H9 (cell line): ENCODE measurements around the gene SNTG2. TPM values are rescaled to one million over a fixed set of nuclear protein-coding genes. Genes with fewer than 3 reads are reported as not detected.

Source experiments
- DNase-seq: peaks from one replicate; pipeline ENCODE4 v3.0.0-alpha.2; 2017
- H2AFZ ChIP-seq: one replicate; pipeline ENCODE4 v1.6.1; 2013; ENCODE audit warnings: mild to moderate bottlenecking, low read length, control low read depth, moderate library complexity
- H2AK5ac ChIP-seq: 2 replicates; pipeline ENCODE4 v1.6.1; 2013; ENCODE audit warnings: low read length, control low read depth, mixed read lengths; ENCODE audit not compliant: insufficient read length
- H2BK120ac ChIP-seq: one replicate; pipeline ENCODE4 v1.6.1; 2013; ENCODE audit warnings: low read depth, mild to moderate bottlenecking, low read length, control low read depth, inconsistent platforms; ENCODE audit not compliant: poor library complexity, severe bottlenecking
- H2BK12ac ChIP-seq: 2 replicates; pipeline ENCODE4 v1.6.1; 2013; ENCODE audit warnings: low read length, control low read depth, mixed read lengths, low read depth; ENCODE audit not compliant: insufficient read length
- H2BK15ac ChIP-seq: 2 replicates; pipeline ENCODE4 v1.6.1; 2013; ENCODE audit warnings: low read depth, low read length, control low read depth
- H2BK20ac ChIP-seq: one replicate; pipeline ENCODE4 v1.6.1; 2013; ENCODE audit warnings: low read depth, mild to moderate bottlenecking, low read length, control low read depth, inconsistent platforms; ENCODE audit not compliant: poor library complexity, severe bottlenecking
- H2BK5ac ChIP-seq: 2 replicates; pipeline ENCODE4 v1.6.1; 2013; ENCODE audit warnings: low read length, control low read depth, mixed read lengths; ENCODE audit not compliant: insufficient read length
- H3K14ac ChIP-seq: 2 replicates; pipeline ENCODE4 v1.6.1; 2013; ENCODE audit warnings: low read length, control low read depth; ENCODE audit not compliant: insufficient read depth
- H3K18ac ChIP-seq: 2 replicates; pipeline ENCODE4 v1.6.1; 2013; ENCODE audit warnings: low read depth, mild to moderate bottlenecking, mixed read lengths, low read length, control low read depth; ENCODE audit not compliant: insufficient read length
- H3K23ac ChIP-seq: 2 replicates; pipeline ENCODE4 v1.6.1; 2013; ENCODE audit warnings: low read length, control low read depth, mixed read lengths, low read depth; ENCODE audit not compliant: insufficient read length
- H3K23me2 ChIP-seq: 2 replicates; pipeline ENCODE4 v1.6.1; 2013; ENCODE audit warnings: low read depth, mild to moderate bottlenecking, mixed read lengths, low read length, control low read depth; ENCODE audit not compliant: insufficient read length, poor library complexity, severe bottlenecking
- H3K27ac ChIP-seq: 2 replicates; pipeline ENCODE4 v1.5.1; 2013; ENCODE audit warnings: low read length, control low read depth, mixed read lengths, low read depth; ENCODE audit not compliant: insufficient read length
- H3K27me3 ChIP-seq: 2 replicates; pipeline ENCODE4 v1.6.1; 2013; ENCODE audit warnings: low read length, control low read depth, inconsistent platforms; ENCODE audit not compliant: insufficient read depth
- H3K4ac ChIP-seq: 2 replicates; pipeline ENCODE4 v1.6.1; 2013; ENCODE audit warnings: low read depth, mild to moderate bottlenecking, control low read depth, inconsistent platforms, low read length, moderate library complexity
- H3K4me1 ChIP-seq: 2 replicates; pipeline ENCODE4 v1.6.1; 2013; ENCODE audit warnings: low read length, control low read depth, inconsistent platforms; ENCODE audit not compliant: insufficient read depth
- H3K4me2 ChIP-seq: 2 replicates; pipeline ENCODE4 v1.6.1; 2013; ENCODE audit warnings: low read length, control low read depth, mixed read lengths; ENCODE audit not compliant: insufficient read length, insufficient read depth
- H3K56ac ChIP-seq: 2 replicates; pipeline ENCODE4 v1.6.1; 2013; ENCODE audit warnings: low read depth, mild to moderate bottlenecking, mixed read lengths, low read length, control low read depth; ENCODE audit not compliant: insufficient read length
- H3K79me1 ChIP-seq: 2 replicates; pipeline ENCODE4 v1.6.1; 2013; ENCODE audit warnings: low read depth, mild to moderate bottlenecking, moderate library complexity, low read length, control low read depth, inconsistent platforms; ENCODE audit not compliant: insufficient read depth, poor library complexity, severe bottlenecking
- H3K79me2 ChIP-seq: 2 replicates; pipeline ENCODE4 v1.6.1; 2013; ENCODE audit warnings: low read length, control low read depth, inconsistent platforms; ENCODE audit not compliant: insufficient read depth
- H3K9ac ChIP-seq: 2 replicates; pipeline ENCODE4 v1.6.1; 2013; ENCODE audit warnings: low read length, control low read depth, mixed read lengths; ENCODE audit not compliant: insufficient read length; ENCODE audit errors: extremely low read depth
- H3K9me3 ChIP-seq: one replicate; pipeline ENCODE4 v1.6.1; 2013; ENCODE audit warnings: low read depth, low read length, inconsistent platforms; ENCODE audit not compliant: control insufficient read depth
- H3T11ph ChIP-seq: one replicate; pipeline ENCODE4 v1.6.1; 2013; ENCODE audit warnings: mild to moderate bottlenecking, low read length, control low read depth, inconsistent platforms
- H4K20me1 ChIP-seq: one replicate; pipeline ENCODE4 v1.6.1; 2013; ENCODE audit not compliant: control insufficient read depth, insufficient read length, insufficient read depth
- H4K5ac ChIP-seq: 2 replicates; pipeline ENCODE4 v1.6.1; 2013; ENCODE audit warnings: low read depth, mild to moderate bottlenecking, mixed read lengths, low read length, control low read depth; ENCODE audit not compliant: insufficient read length
- H4K8ac ChIP-seq: replicated peaks from 2 replicates; pipeline ENCODE4 v1.6.1; 2013; ENCODE audit warnings: low read length, control low read depth, mixed read lengths, low read depth; ENCODE audit not compliant: insufficient read length
- H4K91ac ChIP-seq: 2 replicates; pipeline ENCODE4 v1.6.1; 2013; ENCODE audit warnings: low read depth, mild to moderate bottlenecking, moderate library complexity, mixed read lengths, low read length, control low read depth; ENCODE audit not compliant: insufficient read length
- H3K27ac Mint-ChIP-seq, 3 experiments: 2 replicates in 2 of 3; 3 replicates in 1 of 3; pipeline ENCODE4 v1.8.0; 2020 to 2021; ENCODE audit warnings: mixed read lengths in 3 of 3, mild to moderate bottlenecking in 1 of 3, moderate library complexity in 1 of 3
- H3K27me3 Mint-ChIP-seq: 2 replicates; pipeline ENCODE4 v1.8.0; 2021; ENCODE audit warnings: low read depth, mild to moderate bottlenecking, moderate library complexity, mixed read lengths
- H3K36me3 Mint-ChIP-seq, 3 experiments: 2 replicates in 2 of 3; 3 replicates in 1 of 3; pipeline ENCODE4 v1.8.0; 2020 to 2021; ENCODE audit warnings: low read depth in 3 of 3, mixed read lengths in 3 of 3; ENCODE audit not compliant: insufficient read depth in 1 of 3
- H3K4me1 Mint-ChIP-seq, 2 experiments: 2 replicates each; pipeline ENCODE4 v1.8.0; 2020; ENCODE audit warnings: mixed read lengths in 2 of 2
- H3K4me3 Mint-ChIP-seq, 2 experiments: 2 replicates in 1 of 2; 3 replicates in 1 of 2; pipeline ENCODE4 v1.8.0; 2020 to 2021; ENCODE audit warnings: mild to moderate bottlenecking in 2 of 2, mixed read lengths in 2 of 2, moderate library complexity in 1 of 2
- H3K9me3 Mint-ChIP-seq, 2 experiments: 2 replicates in 1 of 2; 3 replicates in 1 of 2; pipeline ENCODE4 v1.8.0; 2020; ENCODE audit warnings: mild to moderate bottlenecking in 2 of 2, mixed read lengths in 2 of 2, moderate library complexity in 1 of 2
- CTCF ChIP-seq: fragments of 200-600 bp; sonication (generic); conservative IDR thresholded peaks from 3 replicates; pipeline ENCODE4 v1.8.0; 2021; ENCODE audit warnings: antibody characterized with exemption, mild to moderate bottlenecking
- WGBS: extraction: QIAGEN DNeasy Blood & Tissue Kit; methylation state at CpG from one replicate; pipeline ENCODE4 v1.1.7; 2013; ENCODE audit warnings: missing lambda C conversion rate, low lambda C conversion rate, mixed read lengths; ENCODE audit not compliant: insufficient read length; ENCODE audit errors: extremely low coverage; 5-methylcytosine and 5-hydroxymethylcytosine counted together
- total RNA-seq: library from RNA; stranded (reverse); gene quantifications from 2 replicates; pipeline ENCODE4 v1.2.1, GENCODE V29; 2021

The SNTG2 gene
- total RNA-seq, 1 experiment from 2014 or later, result 13.2 TPM

- H2BK15ac ChIP-seq, result no peak overlapping the region
- H3K23ac ChIP-seq, result no peak overlapping the region
- H3K56ac ChIP-seq, result no peak overlapping the region
- no peak overlapping the region for H3K4ac ChIP-seq
- no peak overlapping the region for H3K4me3 Mint-ChIP-seq
- no peaks in the 10 kb centered on the region for H4K20me1 ChIP-seq
- no peak overlapping the region for H2BK12ac ChIP-seq
- H3K36me3 Mint-ChIP-seq, result peaks cover 1 to 10% (median 7%) of the 10 kb centered on the region in 3 experiments; a peak in 4 of 7 replicates
- H3K27ac ChIP-seq, result no peak overlapping the region
- no peak overlapping the region for H2AK5ac ChIP-seq
- H3K9me3 ChIP-seq, result no peaks in the 10 kb centered on the region
- no peak overlapping the region for H3T11ph ChIP-seq
- DNase-seq, result no peak
- H3K9ac ChIP-seq, result no peak overlapping the region
- H4K91ac ChIP-seq, result no peak overlapping the region
- no peak overlapping the region for H3K4me2 ChIP-seq
- no peaks in the 10 kb centered on the region for H3K79me1 ChIP-seq
- no peak overlapping the region for H3K14ac ChIP-seq
- no peaks in the 10 kb centered on the region for H3K4me1 ChIP-seq
- no peak overlapping the region; a peak in 1 of 7 replicates for H3K27ac Mint-ChIP-seq
- WGBS, result no CpG with 5 or more reads among the region's 21 CpGs
- no peak for TF ChIP-seq CTCF
- H3K79me2 ChIP-seq, result no peaks in the 10 kb centered on the region
- H2AFZ ChIP-seq, result no peak overlapping the region
- no peak overlapping the region for H3K18ac ChIP-seq
- H4K8ac ChIP-seq, result no peak overlapping the region
- H3K9me3 Mint-ChIP-seq, result peaks cover 5 to 15% of the 10 kb centered on the region in 2 experiments; a peak in 4 of 5 replicates
- peaks cover 27% of the 10 kb centered on the region for H3K27me3 Mint-ChIP-seq
- H2BK5ac ChIP-seq, result no peak overlapping the region
- no peak overlapping the region for H2BK20ac ChIP-seq
- no peak overlapping the region for H2BK120ac ChIP-seq
- no peak overlapping the region for H4K5ac ChIP-seq
- no peaks in the 10 kb centered on the region for H3K23me2 ChIP-seq
- peaks cover 7 to 18% of the 10 kb centered on the region in 2 experiments for H3K4me1 Mint-ChIP-seq
- H3K27me3 ChIP-seq, result no peaks in the 10 kb centered on the region
These were observed 12.3 kb upstream of the SNTG2 start for GRCh38 chr2:938181-939005.
